Measurements from ENCODE around the gene MAB21L4. TPM values are rescaled to one million over a fixed set of nuclear protein-coding genes. Genes with fewer than 3 reads are reported as not detected.
"Not testable (repeated sequence)": the region's sequence is repeated elsewhere in the genome, so short reads cannot be mapped to it uniquely, and the experiment has no call there.

The MAB21L4 gene
- total RNA-seq, 1 donor from 2014 or later = not detected

GRCh38 chr2:240856151-240856980 is 39.6 kb downstream of the MAB21L4 start:
- DNase-seq = no peak
- ATAC-seq (ENCODE audit: poor library complexity) = no peak
- intact Hi-C loops (cut with DNase I) = no loop called here

GRCh38 chr2:240855670-240856069 is 40.3 kb downstream of the MAB21L4 start:
- DNase-seq (no peak), ATAC-seq (ENCODE audit: poor library complexity) (no peak)
- intact Hi-C loops (cut with DNase I) = no loop called here

- intact Hi-C loops (cut with DNase I) = no loop called here
- no peak for ATAC-seq (ENCODE audit: poor library complexity)
- no peak for DNase-seq
Observed at GRCh38 chr2:240852671-240853314, 43.2 kb downstream of the MAB21L4 start.

- peak; percentile 96 for ATAC-seq (ENCODE audit: poor library complexity)
- peak; percentile 90 for DNase-seq
- intact Hi-C loops (cut with DNase I) = no loop called here
Observed at GRCh38 chr2:240851078-240851991, 44.6 kb downstream of the MAB21L4 start.

GRCh38 chr2:240850756-240851077 is 45.2 kb downstream of the MAB21L4 start:
- no peak for DNase-seq
- intact Hi-C loops (cut with DNase I) = no loop called here
- ATAC-seq (ENCODE audit: poor library complexity) = no peak

GRCh38 chr2:240850026-240850425 is 45.9 kb downstream of the MAB21L4 start:
- no peak for DNase-seq
- intact Hi-C loops (cut with DNase I) = no loop called here
- no peak for ATAC-seq (ENCODE audit: poor library complexity)

GRCh38 chr2:240848900-240849680 is 46.9 kb downstream of the MAB21L4 start:
- ATAC-seq (ENCODE audit: poor library complexity) (no peak), DNase-seq (no peak)
- intact Hi-C loops (cut with DNase I) = no loop called here

- intact Hi-C loops (cut with DNase I) = no loop called here
- DNase-seq (no peak), ATAC-seq (ENCODE audit: poor library complexity) (no peak)
Observed at GRCh38 chr2:240847817-240848216, 48.1 kb downstream of the MAB21L4 start.

GRCh38 chr2:240846873-240847595 is 48.9 kb downstream of the MAB21L4 start:
- ATAC-seq (ENCODE audit: poor library complexity) = peak; percentile 57
- intact Hi-C loops (cut with DNase I) = no loop called here
- DNase-seq = peak; percentile 62

GRCh38 chr2:240846309-240846708 is 49.6 kb downstream of the MAB21L4 start:
- not testable (repeated sequence) for ATAC-seq (ENCODE audit: poor library complexity)

GRCh38 chr2:240840435-240841060 is 55.4 kb downstream of the MAB21L4 start:
- intact Hi-C loops (cut with DNase I) = no loop called here
- ATAC-seq (ENCODE audit: poor library complexity) (peak; percentile 84), DNase-seq (no peak)

More at GRCh38 chr2:240846309-240846708, 49.6 kb downstream of the MAB21L4 start:
- intact Hi-C loops (cut with DNase I); DNase-seq: not testable (repeated sequence)

- no peak for ATAC-seq (ENCODE audit: poor library complexity)
- intact Hi-C loops (cut with DNase I) = no loop called here
- no peak for DNase-seq
Observed at GRCh38 chr2:240839152-240840143, 56.5 kb downstream of the MAB21L4 start.

- DNase-seq = no peak
- intact Hi-C loops (cut with DNase I) = no loop called here
- no peak for ATAC-seq (ENCODE audit: poor library complexity)
Observed at GRCh38 chr2:240837621-240838020, 58.3 kb downstream of the MAB21L4 start.

GRCh38 chr2:240836781-240837467 is 59.0 kb downstream of the MAB21L4 start:
- intact Hi-C loops (cut with DNase I) = no loop called here
- ATAC-seq (ENCODE audit: poor library complexity) (peak; percentile 57), DNase-seq (peak; percentile 76)

Data from Right ventricle myocardium superior (tissue), 1 donor.